IMR-90 (cell line): Measurements from ENCODE around the gene CHAF1B.

ENCODE experiments used
- CTCF ChIP-seq: conservative IDR thresholded peaks from 2 replicates; pipeline ENCODE4 v1.5.1; 2012; ENCODE audit warnings: mild to moderate bottlenecking, low read depth, low read length, improper control_type of control experiment
- POLR2A ChIP-seq: IDR thresholded peaks from 2 replicates; pipeline ENCODE4 v1.6.1; 2012; ENCODE audit warnings: mild to moderate bottlenecking, low read depth, low read length

DNA sequence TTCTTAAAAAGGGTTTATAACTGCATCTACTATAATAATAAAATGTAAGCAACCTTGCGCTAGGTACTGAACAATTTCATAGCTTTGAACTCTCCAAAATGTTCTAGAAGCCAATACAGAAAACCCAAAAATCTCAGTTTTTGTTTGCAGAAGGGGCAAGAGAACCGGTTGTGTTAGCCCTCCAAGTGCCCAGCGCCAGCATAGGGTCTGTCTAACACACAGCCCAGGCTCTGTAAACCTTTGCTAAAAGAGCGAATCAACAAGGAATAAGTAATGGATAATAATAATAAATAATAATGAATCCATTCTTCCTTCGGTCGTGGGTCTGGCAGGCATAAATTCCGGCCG, 333 bp upstream of the CHAF1B start:
- TF ChIP-seq CTCF (no peak), POLR2A (no peak)
